ENCODE measurements around the gene TMEM120B. TPM values are rescaled to one million over a fixed set of nuclear protein-coding genes. Genes with fewer than 3 reads are reported as not detected.

Gene TMEM120B
- total RNA-seq, 1 experiment from 2014 or later: 2.9 TPM

- DNase-seq (ENCODE audit: low read depth): no peak
These were observed 80.3 kb downstream of the TMEM120B start for GRCh38 chr12:121792607-121793439.

GRCh38 chr12:121793440-121793837, 80.9 kb downstream of the TMEM120B start, which contains the start of gene RHOF:
RHOF (minus strand) TSS chr12:121793688; CDS start chr12:121793633, 55 bp downstream.
- no peak for DNase-seq (ENCODE audit: low read depth)

GRCh38 chr12:121793838-121794533, 81.4 kb downstream of the TMEM120B start:
- DNase-seq (ENCODE audit: low read depth): peak; percentile 81

GRCh38 chr12:121794534-121795033, 82.0 kb downstream of the TMEM120B start:
- DNase-seq (ENCODE audit: low read depth): no peak

- DNase-seq (ENCODE audit: low read depth): peak; percentile 69
These were observed 82.7 kb downstream of the TMEM120B start for GRCh38 chr12:121795034-121795968.

- peak; percentile 91 for DNase-seq (ENCODE audit: low read depth)
These were observed 84.6 kb downstream of the TMEM120B start for GRCh38 chr12:121796855-121797751.

GRCh38 chr12:121797937-121798786, 85.6 kb downstream of the TMEM120B start:
- DNase-seq (ENCODE audit: low read depth): peak; percentile 90

- no peak for DNase-seq (ENCODE audit: low read depth)
These were observed 86.2 kb downstream of the TMEM120B start for GRCh38 chr12:121798787-121799155.

- DNase-seq (ENCODE audit: low read depth): peak; percentile 81
These were observed 86.7 kb downstream of the TMEM120B start for GRCh38 chr12:121799156-121799841.

GRCh38 chr12:121799842-121800693, 87.5 kb downstream of the TMEM120B start:
- peak; percentile 92 for DNase-seq (ENCODE audit: low read depth)

- peak; percentile 82 for DNase-seq (ENCODE audit: low read depth)
These were observed 88.4 kb downstream of the TMEM120B start for GRCh38 chr12:121800694-121801594.

- DNase-seq (ENCODE audit: low read depth): no peak
These were observed 89.3 kb downstream of the TMEM120B start for GRCh38 chr12:121801595-121802484.

GRCh38 chr12:121802485-121802842, 89.9 kb downstream of the TMEM120B start:
- DNase-seq (ENCODE audit: low read depth): no peak

GRCh38 chr12:121802843-121803698, 90.5 kb downstream of the TMEM120B start:
- peak; percentile 94 for DNase-seq (ENCODE audit: low read depth)

GRCh38 chr12:121803861-121804416, 91.4 kb downstream of the TMEM120B start, which contains the start of gene SETD1B:
SETD1B (plus strand) TSS chr12:121804009; CDS start chr12:121804738, 729 bp downstream.
- peak; percentile 58 for DNase-seq (ENCODE audit: low read depth)

All from RPMI7951 (cell line).